Left lung (tissue), 10 donors: ENCODE results near the gene CACNG4. TPM values are rescaled to one million over a fixed set of nuclear protein-coding genes. Genes with fewer than 3 reads are reported as not detected.

Experiments used
- ATAC-seq: fragments of 200-7000 bp; cut with Tn5 transposase; one replicate; pipeline ENCODE4 v1.9.1; 2020; ENCODE audit warnings: moderate library complexity
- DNase-seq, 4 donors: peaks; one replicate each; pipeline ENCODE4 v3.0.0-alpha.2; 2013 to 2020
- H3K27ac ChIP-seq, 2 donors: fragments of 200-600 bp; sonication (generic) in 1 of 2; one replicate each; pipeline versions ENCODE4 v1.5.0 to v1.8.0; 2020 to 2021
- H3K27me3 ChIP-seq, 2 donors: fragments of 200-600 bp; sonication (generic) in 1 of 2; one replicate each; pipeline versions ENCODE4 v1.5.0 to v1.8.0; 2020 to 2021
- H3K36me3 ChIP-seq, 2 donors: fragments of 200-600 bp; sonication (generic) in 1 of 2; one replicate each; pipeline versions ENCODE4 v1.5.0 to v1.8.0; 2020 to 2021
- H3K4me1 ChIP-seq, 2 donors: fragments of 200-600 bp; one replicate each; pipeline ENCODE4 v1.8.0; 2021
- H3K4me3 ChIP-seq, 2 donors: fragments of 200-600 bp; sonication (generic) in 1 of 2; one replicate each; pipeline versions ENCODE4 v1.5.0 to v1.8.0; 2020 to 2021; ENCODE audit warnings: mild to moderate bottlenecking in 1 of 2
- H3K9me3 ChIP-seq, 2 donors: fragments of 200-600 bp; sonication (generic) in 1 of 2; one replicate each; pipeline versions ENCODE4 v1.5.0 to v1.8.0; 2020 to 2021
- CTCF ChIP-seq, 2 donors: fragments of 200-600 bp; sonication (generic) in 1 of 2; IDR thresholded peaks; one replicate each; pipeline versions ENCODE4 v1.5.0 to v1.8.0; 2021; ENCODE audit warnings: antibody characterized with exemption in 2 of 2
- intact Hi-C, 2 donors: fragments of 100-400 bp; cut with DNase I; formaldehyde crosslinking; loops; one replicate each; pipeline versions ENCODE4 v1.11.2 to v1.14.2; 2022
- polyA plus RNA-seq, 6 donors: library from polyadenylated mRNA; unstranded; fragments of 120-200 nt; gene quantifications; one replicate each; pipeline ENCODE4 v1.2.1, GENCODE V29; 2013; ENCODE audit not compliant: insufficient read length in 6 of 6
- total RNA-seq, 2 donors: library from RNA; stranded (reverse); fragmentation: NEBNext Ultra II Directional; extraction: Animal tissue kit (Norgen Biotek cat#: 25700); gene quantifications; one replicate each; pipeline ENCODE4 v1.2.1, GENCODE V29; 2021
- donor health status: DM: no; HTN: yes; CAD: no.
- donor health status: DM: no; HTN: no; CAD: no.

The CACNG4 gene
- total and polyA plus RNA-seq, 8 donors = 1.5 to 6.0 (median 2.6) TPM

- Histone ChIP-seq H3K36me3 (no peaks in the 10 kb centered on the region), H3K4me1 (no peaks in the 10 kb centered on the region), H3K9me3 (no peaks in the 10 kb centered on the region), H3K27ac (peak overlapping the region in 1 of 2 donors; percentile 28), H3K27me3 (peaks cover 0 to 21% of the 10 kb centered on the region in 2 donors), H3K4me3 (no peak overlapping the region)
- no peak for ATAC-seq
- TF ChIP-seq CTCF (IDR thresholded peaks at IDR 0.05) = no peak
- DNase-seq = peak in 1 of 4 donors; percentile 35
- intact Hi-C loops = no loop called here
These were observed 13.5 kb upstream of the CACNG4 start for GRCh38 chr17:66950886-66951604.

- no peak for ATAC-seq
- Histone ChIP-seq H3K4me1 (no peaks in the 10 kb centered on the region), H3K27ac (peak overlapping the region in 1 of 2 donors; percentile 28), H3K4me3 (no peak overlapping the region), H3K9me3 (no peaks in the 10 kb centered on the region), H3K27me3 (peaks cover 0 to 16% of the 10 kb centered on the region in 2 donors), H3K36me3 (no peaks in the 10 kb centered on the region)
- intact Hi-C loops = no loop called here
- DNase-seq = peak in 1 of 4 donors; percentile 58
- no peak for TF ChIP-seq CTCF (IDR thresholded peaks at IDR 0.05)
These were observed 12.9 kb upstream of the CACNG4 start for GRCh38 chr17:66951605-66951953.

GRCh38 chr17:66952031-66952524 is 12.4 kb upstream of the CACNG4 start:
- Histone ChIP-seq H3K27ac (peak overlapping the region in 1 of 2 donors; percentile 57), H3K4me1 (no peaks in the 10 kb centered on the region), H3K9me3 (no peaks in the 10 kb centered on the region), H3K4me3 (no peak overlapping the region), H3K27me3 (peaks cover 0 to 13% of the 10 kb centered on the region in 2 donors), H3K36me3 (no peaks in the 10 kb centered on the region)
- no peak for TF ChIP-seq CTCF (IDR thresholded peaks at IDR 0.05)
- intact Hi-C loops = no loop called here
- ATAC-seq = peak; percentile 88
- peak in 3 of 4 donors; percentile 58 to 87 (median 63) for DNase-seq

GRCh38 chr17:66952681-66953629 is 11.6 kb upstream of the CACNG4 start:
- no peaks in the 10 kb centered on the region for H3K9me3 ChIP-seq
- no peaks in the 10 kb centered on the region for H3K4me1 ChIP-seq
- ATAC-seq (no peak), DNase-seq (peak in 1 of 4 donors; percentile 53)
- peaks cover 0 to 8% of the 10 kb centered on the region in 2 donors for H3K27me3 ChIP-seq
- TF ChIP-seq CTCF (IDR thresholded peaks at IDR 0.05) = no peak
- no peak overlapping the region for H3K4me3 ChIP-seq
- H3K27ac ChIP-seq = peak overlapping the region in 1 of 2 donors; percentile 57
- intact Hi-C loops = no loop called here
- no peaks in the 10 kb centered on the region for H3K36me3 ChIP-seq

- Histone ChIP-seq H3K4me3 (no peak overlapping the region), H3K27ac (no peak overlapping the region), H3K36me3 (no peaks in the 10 kb centered on the region), H3K9me3 (no peaks in the 10 kb centered on the region), H3K4me1 (no peaks in the 10 kb centered on the region), H3K27me3 (peaks cover 0 to 5% of the 10 kb centered on the region in 2 donors)
- intact Hi-C loops = no loop called here
- TF ChIP-seq CTCF (IDR thresholded peaks at IDR 0.05) = no peak
- DNase-seq = no peak
- no peak for ATAC-seq
These were observed 10.9 kb upstream of the CACNG4 start for GRCh38 chr17:66953630-66954020.
